Activated T-cell treated with anti-CD3 and anti-CD28 coated beads, Interleukin-2, amount 50 U/mL, for 1 hour (primary cell): Measurements from ENCODE around the gene MRPL38.

Experiments
- DNase-seq: peaks from one replicate; pipeline ENCODE4 v3.0.0-alpha.2; 2020

MRPL38 gene

DNA sequence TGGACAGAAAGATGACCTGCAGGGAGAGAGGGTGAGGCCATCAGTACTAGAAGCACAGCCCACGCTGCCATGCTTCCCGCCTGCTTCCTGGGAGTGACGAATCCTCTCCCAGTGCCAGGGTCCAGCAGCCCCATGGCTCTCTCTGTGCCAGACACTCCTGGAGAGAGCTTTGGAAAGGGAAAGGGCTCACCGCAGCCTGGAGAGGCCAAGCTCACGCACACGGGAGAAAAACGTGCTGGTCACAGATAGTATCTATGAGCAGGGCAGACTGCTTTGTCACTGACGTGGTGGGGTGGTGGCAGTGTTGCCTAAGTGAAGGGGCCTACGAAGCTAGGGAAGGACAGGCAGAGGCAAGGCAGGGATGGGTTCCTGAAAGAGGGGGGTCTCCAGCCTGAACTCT lies 55.0 kb downstream of the MRPL38 start:
- no peak for DNase-seq

DNA sequence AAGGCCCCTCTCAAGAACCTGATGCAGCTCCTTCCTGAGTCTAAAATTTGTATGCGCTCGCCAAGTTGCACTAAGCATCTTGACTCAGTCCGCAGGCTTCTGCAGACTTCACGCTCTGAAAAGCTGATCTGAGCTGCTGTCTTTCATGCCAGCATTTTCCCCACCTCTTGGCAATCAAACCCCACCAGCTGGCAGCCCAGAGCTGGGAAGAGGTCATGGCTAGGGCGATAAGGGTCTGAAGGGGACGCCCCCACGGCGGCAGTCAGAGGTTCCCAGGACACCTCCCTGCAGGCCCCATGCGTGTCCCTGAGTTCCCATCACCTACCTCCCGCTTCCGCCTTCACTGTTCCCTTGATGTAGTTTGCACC lies 55.4 kb downstream of the MRPL38 start:
- DNase-seq, result no peak
